IgD-negative memory B cell (primary cell): ENCODE results near the gene TTI1. TPM values are rescaled to one million over a fixed set of nuclear protein-coding genes. Genes with fewer than 3 reads are reported as not detected.
A peak's percentile ranks its signal among the peaks of the same experiment; 100 is the strongest.
"Not testable (repeated sequence)": the region's sequence is repeated elsewhere in the genome, so short reads cannot be mapped to it uniquely, and the experiment has no call there.

ENCODE experiments used
- H3K27ac Mint-ChIP-seq, 3 donors: one replicate each; pipeline ENCODE4 v1.8.0; 2020 to 2022; ENCODE audit warnings: mild to moderate bottlenecking in 3 of 3, mixed read lengths in 3 of 3, moderate library complexity in 1 of 3
- H3K27me3 Mint-ChIP-seq: one replicate; pipeline ENCODE4 v1.8.0; 2021; ENCODE audit warnings: mixed read lengths
- H3K36me3 Mint-ChIP-seq: one replicate; pipeline ENCODE4 v1.8.0; 2020; ENCODE audit warnings: mild to moderate bottlenecking, mixed read lengths
- H3K4me1 Mint-ChIP-seq, 3 donors: one replicate each; pipeline ENCODE4 v1.8.0; 2020 to 2022; ENCODE audit warnings: mixed read lengths in 3 of 3, mild to moderate bottlenecking in 1 of 3
- H3K4me3 Mint-ChIP-seq, 4 donors: one replicate each; pipeline ENCODE4 v1.8.0; 2020 to 2022; ENCODE audit warnings: mild to moderate bottlenecking in 4 of 4, mixed read lengths in 4 of 4, moderate library complexity in 3 of 4
- H3K9me3 Mint-ChIP-seq, 3 donors: one replicate each; pipeline ENCODE4 v1.8.0; 2020 to 2021; ENCODE audit warnings: mixed read lengths in 3 of 3, mild to moderate bottlenecking in 1 of 3
- polyA plus RNA-seq: library from polyadenylated mRNA; unstranded; fragments of 300-500 nt; fragmentation: Illumina TruSeq; gene quantifications from one replicate; pipeline ENCODE4 v1.2.3, GENCODE V29; 2021

TTI1 gene
- polyA plus RNA-seq, 1 donor from 2014 or later = 14.4 TPM

DNA sequence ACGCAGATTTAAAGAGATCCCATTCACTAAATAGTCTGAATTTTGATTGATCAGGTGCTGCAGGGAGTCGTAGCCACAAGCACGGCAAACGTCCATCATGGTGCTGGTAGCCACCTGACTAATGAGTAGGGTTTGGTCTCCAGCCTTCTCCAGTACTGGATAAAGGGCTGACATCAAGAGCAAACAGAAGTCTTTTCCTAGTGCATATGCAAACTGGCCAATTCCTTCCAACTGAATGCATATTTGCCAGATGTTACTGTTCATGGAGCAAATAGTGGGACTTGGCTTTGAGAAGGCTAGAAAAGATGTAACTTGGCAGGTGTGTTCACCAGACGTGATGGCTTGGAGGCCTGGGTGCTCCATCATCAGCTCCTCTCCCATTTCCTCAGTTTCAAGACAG, 21.6 kb downstream of the TTI1 start:
- no peaks in the 10 kb centered on the region for H3K27me3 Mint-ChIP-seq
- H3K4me1 Mint-ChIP-seq = peaks cover 0 to 1% (median 0%) of the 10 kb centered on the region in 3 donors
- H3K27ac Mint-ChIP-seq = no peak overlapping the region
- H3K36me3 Mint-ChIP-seq = peaks cover 6% of the 10 kb centered on the region
- no peaks in the 10 kb centered on the region for H3K9me3 Mint-ChIP-seq
- H3K4me3 Mint-ChIP-seq = no peak overlapping the region

DNA sequence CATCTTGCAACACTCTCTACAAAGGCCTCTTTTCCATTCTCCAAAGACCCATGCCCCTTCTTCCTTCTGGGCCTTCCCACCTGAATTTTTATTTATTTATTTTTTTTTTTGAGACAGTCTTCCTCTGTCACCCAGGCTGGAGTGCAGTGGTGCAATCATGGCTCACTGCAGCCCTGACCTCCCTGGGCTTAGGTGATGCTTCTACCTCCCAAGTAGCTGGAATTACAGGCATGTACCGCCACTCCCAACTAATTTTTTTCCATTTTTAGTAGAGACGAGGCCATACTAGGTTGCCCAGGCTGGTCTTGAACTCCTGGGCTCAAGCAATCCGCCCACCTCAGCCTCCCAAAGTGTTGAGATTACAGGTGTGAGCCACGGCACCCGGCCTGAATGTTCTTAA, 23.8 kb downstream of the TTI1 start:
- H3K9me3 Mint-ChIP-seq, H3K36me3 Mint-ChIP-seq, H3K27ac Mint-ChIP-seq, H3K4me3 Mint-ChIP-seq, H3K27me3 Mint-ChIP-seq, H3K4me1 Mint-ChIP-seq: not testable (repeated sequence)

DNA sequence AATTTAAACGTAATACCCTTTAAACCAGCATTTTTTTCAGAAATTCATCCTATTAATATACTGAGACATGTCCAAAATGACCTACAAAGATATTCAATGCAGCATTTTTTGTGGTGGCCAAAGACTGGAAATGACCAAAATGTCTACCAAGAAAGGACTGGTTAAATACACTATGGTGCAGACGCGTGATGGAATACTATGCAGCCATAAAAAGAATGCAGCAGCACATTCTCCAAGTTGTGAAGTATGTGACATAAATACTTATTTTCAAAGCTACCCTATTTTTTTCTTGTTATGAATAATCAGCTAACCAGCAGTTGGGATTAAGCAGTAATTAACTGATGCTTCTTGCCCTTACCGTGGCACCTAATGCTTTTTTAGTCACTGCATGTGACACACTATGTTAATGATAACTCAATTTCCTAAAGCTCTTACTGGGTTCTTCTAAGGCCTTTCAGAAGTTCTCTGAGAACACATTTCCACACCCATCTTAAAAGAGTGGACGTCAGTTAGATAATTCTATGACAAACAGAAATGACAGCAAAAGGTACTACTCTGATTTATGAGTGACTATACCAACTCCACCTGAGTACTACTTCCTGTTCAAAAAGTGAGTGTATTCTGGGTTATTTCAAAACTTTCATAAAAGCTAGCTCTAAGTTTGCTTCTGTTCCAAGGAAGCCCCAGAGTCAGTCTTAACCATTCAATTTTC, 24.9 kb downstream of the TTI1 start:
- Mint-ChIP-seq H3K27me3 (no peaks in the 10 kb centered on the region), H3K27ac (no peak overlapping the region), H3K36me3 (peaks cover 6% of the 10 kb centered on the region), H3K9me3 (no peaks in the 10 kb centered on the region), H3K4me3 (no peak overlapping the region), H3K4me1 (peaks cover 0 to 2% (median 0%) of the 10 kb centered on the region in 3 donors)

- Mint-ChIP-seq H3K27me3 (no peaks in the 10 kb centered on the region), H3K4me1 (peaks cover 0 to 2% (median 0%) of the 10 kb centered on the region in 3 donors), H3K4me3 (no peak overlapping the region), H3K9me3 (no peaks in the 10 kb centered on the region), H3K27ac (no peak overlapping the region), H3K36me3 (peaks cover 6% of the 10 kb centered on the region)
Observed at GRCh38 chr20:38007526-38007925, 25.7 kb downstream of the TTI1 start.

DNA sequence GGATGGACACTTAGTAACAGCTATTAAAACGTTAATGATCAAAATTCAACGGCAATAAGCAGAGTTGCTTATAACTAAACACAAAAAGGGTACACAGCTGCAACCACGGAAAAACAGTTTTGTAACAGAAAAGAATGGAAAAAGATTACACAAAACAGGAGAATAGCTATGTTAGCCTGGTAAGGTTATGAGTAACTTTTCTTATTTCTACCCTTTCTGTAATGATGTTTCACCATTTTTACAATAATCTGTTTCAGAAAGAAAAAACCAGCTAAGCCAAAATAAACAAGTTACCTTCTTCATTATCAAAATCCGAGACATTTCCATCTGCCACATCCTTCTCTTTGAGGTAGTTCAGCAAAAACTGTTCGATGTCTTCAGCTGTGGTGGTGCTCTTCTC, 27.4 kb downstream of the TTI1 start:
- Mint-ChIP-seq H3K36me3 (peaks cover 2% of the 10 kb centered on the region), H3K4me3 (no peak overlapping the region), H3K27ac (no peak overlapping the region), H3K9me3 (no peaks in the 10 kb centered on the region), H3K27me3 (no peaks in the 10 kb centered on the region), H3K4me1 (peaks cover 0 to 2% (median 0%) of the 10 kb centered on the region in 3 donors)

DNA sequence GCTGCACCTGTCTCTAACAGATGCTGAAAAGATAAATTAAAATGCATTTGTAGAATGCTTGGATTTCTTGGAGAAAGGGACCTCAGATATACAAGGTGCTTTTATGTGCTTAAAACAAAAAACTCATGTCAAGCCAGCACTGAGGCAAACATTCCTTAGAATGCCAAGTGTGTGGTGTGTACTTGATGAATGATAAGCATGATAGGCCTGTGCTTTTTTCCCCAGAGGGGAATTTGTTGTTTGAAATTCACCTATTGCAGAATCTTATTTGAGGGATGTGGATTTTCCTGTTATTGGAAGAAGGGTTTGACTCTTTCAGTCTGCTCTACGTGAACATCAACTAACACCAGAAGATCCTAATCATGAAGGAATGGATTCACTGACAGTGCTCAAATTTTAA, 28.8 kb downstream of the TTI1 start:
- H3K27ac Mint-ChIP-seq = no peak overlapping the region
- H3K9me3 Mint-ChIP-seq = no peaks in the 10 kb centered on the region
- no peaks in the 10 kb centered on the region for H3K27me3 Mint-ChIP-seq
- peaks cover 0 to 2% (median 0%) of the 10 kb centered on the region in 3 donors for H3K4me1 Mint-ChIP-seq
- peaks cover 2% of the 10 kb centered on the region for H3K36me3 Mint-ChIP-seq
- no peak overlapping the region for H3K4me3 Mint-ChIP-seq

DNA sequence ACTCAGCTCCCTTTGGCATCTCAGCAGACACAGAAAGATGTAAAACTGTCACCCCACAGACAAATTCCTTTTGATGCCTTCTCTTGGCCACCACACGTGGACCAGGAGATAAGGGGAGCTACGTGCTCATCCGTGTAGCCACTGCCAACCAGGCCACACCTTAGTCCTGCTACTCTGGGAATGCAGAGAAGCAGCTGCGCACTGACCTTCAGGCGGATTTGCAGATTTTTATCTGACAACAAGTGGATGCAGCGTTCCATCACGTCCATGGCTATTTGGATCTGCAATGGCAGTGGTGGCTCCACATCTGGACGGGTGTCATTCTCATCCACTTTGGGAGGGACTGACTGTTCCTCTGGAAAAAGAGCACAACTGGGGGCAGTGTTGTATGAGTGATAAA, 30.8 kb downstream of the TTI1 start:
- peaks cover 0 to 2% (median 0%) of the 10 kb centered on the region in 3 donors for H3K4me1 Mint-ChIP-seq
- no peak overlapping the region for H3K27ac Mint-ChIP-seq
- no peak overlapping the region for H3K4me3 Mint-ChIP-seq
- H3K9me3 Mint-ChIP-seq = no peaks in the 10 kb centered on the region
- H3K27me3 Mint-ChIP-seq = no peaks in the 10 kb centered on the region
- peaks cover 2% of the 10 kb centered on the region for H3K36me3 Mint-ChIP-seq

GRCh38 chr20:38001981-38002380, 31.3 kb downstream of the TTI1 start:
- H3K4me1 Mint-ChIP-seq = peaks cover 0 to 2% (median 0%) of the 10 kb centered on the region in 3 donors
- H3K27me3 Mint-ChIP-seq = no peaks in the 10 kb centered on the region
- H3K4me3 Mint-ChIP-seq = no peak overlapping the region
- H3K27ac Mint-ChIP-seq = no peak overlapping the region
- H3K36me3 Mint-ChIP-seq = peaks cover 2% of the 10 kb centered on the region
- H3K9me3 Mint-ChIP-seq = no peaks in the 10 kb centered on the region

- no peak overlapping the region for H3K27ac Mint-ChIP-seq
Observed at GRCh38 chr20:38001173-38001875, 31.9 kb downstream of the TTI1 start.

DNA sequence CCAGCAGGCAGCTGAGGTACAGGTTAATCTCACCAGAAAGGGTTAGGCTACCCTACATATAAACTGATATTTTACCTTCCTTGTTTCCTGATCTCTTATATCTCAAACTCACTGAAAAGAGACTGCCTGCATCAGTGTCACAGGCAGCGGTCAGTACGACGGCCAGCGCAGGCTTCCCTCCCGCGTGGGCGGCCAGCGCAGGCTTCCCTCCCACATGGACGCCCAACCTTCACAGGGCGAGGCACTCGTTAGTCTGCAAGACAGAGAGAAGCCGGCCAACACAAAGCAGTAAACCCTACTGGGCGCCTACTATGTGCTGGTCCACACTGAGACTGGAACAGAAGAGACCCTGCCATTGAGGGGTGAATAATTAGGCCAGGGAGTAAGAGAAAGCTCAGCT, 33.0 kb downstream of the TTI1 start:
- no peaks in the 10 kb centered on the region for H3K27me3 Mint-ChIP-seq
- no peaks in the 10 kb centered on the region for H3K4me1 Mint-ChIP-seq
- no peak overlapping the region for H3K27ac Mint-ChIP-seq
- no peaks in the 10 kb centered on the region for H3K9me3 Mint-ChIP-seq
- H3K4me3 Mint-ChIP-seq = no peak overlapping the region
- peaks cover 6% of the 10 kb centered on the region for H3K36me3 Mint-ChIP-seq

More at GRCh38 chr20:38001173-38001875, 31.9 kb downstream of the TTI1 start:
- no peaks in the 10 kb centered on the region for H3K27me3 Mint-ChIP-seq
- no peaks in the 10 kb centered on the region for H3K9me3 Mint-ChIP-seq
- H3K4me3 Mint-ChIP-seq = no peak overlapping the region
- no peaks in the 10 kb centered on the region for H3K4me1 Mint-ChIP-seq
- H3K36me3 Mint-ChIP-seq = peaks cover 4% of the 10 kb centered on the region

GRCh38 chr20:37999526-38000263, 33.6 kb downstream of the TTI1 start:
- no peaks in the 10 kb centered on the region for H3K27me3 Mint-ChIP-seq
- no peak overlapping the region for H3K4me3 Mint-ChIP-seq
- no peaks in the 10 kb centered on the region for H3K9me3 Mint-ChIP-seq
- no peaks in the 10 kb centered on the region for H3K4me1 Mint-ChIP-seq
- peaks cover 7% of the 10 kb centered on the region for H3K36me3 Mint-ChIP-seq
- no peak overlapping the region for H3K27ac Mint-ChIP-seq

DNA sequence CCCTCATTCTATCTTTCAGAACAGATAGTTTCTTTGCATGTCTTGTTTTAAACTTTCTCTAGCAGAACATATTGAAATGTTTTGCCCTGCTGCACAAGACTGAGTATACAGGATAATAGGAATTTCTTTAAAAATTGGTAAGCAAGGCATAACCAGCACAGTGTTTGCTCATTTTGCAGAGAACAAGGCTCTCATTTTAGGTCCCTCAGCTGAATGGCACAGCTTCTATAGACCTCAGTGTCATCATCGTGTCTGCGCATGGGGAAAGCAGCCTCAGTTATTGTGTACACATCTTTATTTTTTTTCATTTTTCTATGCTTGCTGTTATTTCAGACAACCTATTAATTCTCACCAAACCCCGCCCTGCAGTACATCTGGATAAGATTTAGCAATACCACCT, 35.7 kb downstream of the TTI1 start:
- peaks cover 9% of the 10 kb centered on the region for H3K36me3 Mint-ChIP-seq
- peak overlapping the region in 1 of 4 donors; percentile 75 for H3K4me3 Mint-ChIP-seq
- H3K9me3 Mint-ChIP-seq = no peaks in the 10 kb centered on the region
- H3K27me3 Mint-ChIP-seq = no peaks in the 10 kb centered on the region
- no peak overlapping the region for H3K27ac Mint-ChIP-seq
- peaks cover 0 to 2% (median 1%) of the 10 kb centered on the region in 3 donors for H3K4me1 Mint-ChIP-seq

- H3K4me1 Mint-ChIP-seq = peaks cover 7 to 9% (median 8%) of the 10 kb centered on the region in 3 donors
- H3K27ac Mint-ChIP-seq = no peak overlapping the region
Observed at GRCh38 chr20:37995856-37996605, 37.2 kb downstream of the TTI1 start.

GRCh38 chr20:37994512-37994911, 38.7 kb downstream of the TTI1 start:
- no peak overlapping the region for H3K4me3 Mint-ChIP-seq
- no peaks in the 10 kb centered on the region for H3K9me3 Mint-ChIP-seq
- no peaks in the 10 kb centered on the region for H3K27me3 Mint-ChIP-seq
- peaks cover 16 to 22% (median 21%) of the 10 kb centered on the region in 3 donors for H3K4me1 Mint-ChIP-seq
- H3K27ac Mint-ChIP-seq = peak overlapping the region in 2 of 3 donors; percentile 36 to 66
- H3K36me3 Mint-ChIP-seq = peaks cover 17% of the 10 kb centered on the region

More at GRCh38 chr20:37995856-37996605, 37.2 kb downstream of the TTI1 start:
- H3K9me3 Mint-ChIP-seq = no peaks in the 10 kb centered on the region
- no peak overlapping the region for H3K4me3 Mint-ChIP-seq
- no peaks in the 10 kb centered on the region for H3K27me3 Mint-ChIP-seq
- peaks cover 14% of the 10 kb centered on the region for H3K36me3 Mint-ChIP-seq
